IMR-90 (cell line): ENCODE measurements around the gene POU3F3. TPM values are rescaled to one million over a fixed set of nuclear protein-coding genes. Genes with fewer than 3 reads are reported as not detected.

ENCODE experiments used
- ATAC-seq: fragments of 200-7000 bp; cut with Tn5 transposase; 2 replicates; pipeline ENCODE4 v1.9.1; 2020; ENCODE audit warnings: low read depth, mild to moderate bottlenecking, moderate library complexity
- BruUV-seq: library from RNA; stranded (reverse); fragments of 400-500 nt; replicated peaks from 2 replicates; lab custom pipeline; 2021; lab: Mats Ljungman, UMichigan
- CTCF ChIA-PET: fragments of 300-600 bp; formaldehyde crosslinking; extraction: SDS; loops from one replicate; lab custom pipeline; 2021; ENCODE audit warnings: antibody characterized with exemption; lab: Yijun Ruan, JAX
- POLR2A ChIA-PET: fragments of 300-600 bp; sonication (Branson Sonifier 250); formaldehyde crosslinking; loops from one replicate; lab custom pipeline; 2022; ENCODE audit warnings: antibody characterized with exemption; ENCODE audit not compliant: unreplicated experiment; lab: Charles Lee
- DNase-seq: peaks from one replicate; pipeline ENCODE4 v3.0.0; 2013
- H2AFZ ChIP-seq: replicated peaks from 2 replicates; pipeline ENCODE3; 2013; ENCODE audit warnings: low read length, mild to moderate bottlenecking; ENCODE audit not compliant: poor library complexity
- H2AK5ac ChIP-seq: 2 replicates; pipeline ENCODE4 v1.6.1; 2013; ENCODE audit warnings: low read depth, low read length, inconsistent platforms
- H2AK9ac ChIP-seq: replicated peaks from 2 replicates; pipeline ENCODE3; 2013; ENCODE audit warnings: mild to moderate bottlenecking, low read depth, low read length, moderate library complexity; ENCODE audit not compliant: poor library complexity
- H2BK120ac ChIP-seq: 2 replicates; pipeline ENCODE4 v1.6.1; 2013; ENCODE audit warnings: low read depth, low read length, inconsistent platforms
- H2BK15ac ChIP-seq: 3 replicates; pipeline ENCODE4 v1.6.1; 2013; ENCODE audit warnings: low read depth, low read length, inconsistent platforms
- H2BK20ac ChIP-seq: 2 replicates; pipeline ENCODE4 v1.6.1; 2013; ENCODE audit warnings: low read depth, mild to moderate bottlenecking, inconsistent platforms, low read length, moderate library complexity
- H2BK5ac ChIP-seq: 2 replicates; pipeline ENCODE4 v1.6.1; 2013; ENCODE audit warnings: mild to moderate bottlenecking, low read depth, low read length, inconsistent platforms; ENCODE audit not compliant: poor library complexity, severe bottlenecking
- H3K14ac ChIP-seq: replicated peaks from 2 replicates; pipeline ENCODE4 v1.6.1; 2013; ENCODE audit warnings: low read depth, low read length, inconsistent platforms
- H3K18ac ChIP-seq: 2 replicates; pipeline ENCODE4 v1.6.1; 2013; ENCODE audit warnings: low read depth, low read length, control low read depth
- H3K23ac ChIP-seq: 2 replicates; pipeline ENCODE4 v1.6.1; 2013; ENCODE audit warnings: low read depth, low read length, inconsistent platforms
- H3K27ac ChIP-seq: 2 replicates; pipeline ENCODE4 v1.5.1; 2013; ENCODE audit warnings: mild to moderate bottlenecking, control low read depth, low read length; ENCODE audit not compliant: insufficient read depth
- H3K27me3 ChIP-seq: 2 replicates; pipeline ENCODE4 v1.6.1; 2013; ENCODE audit warnings: low read length; ENCODE audit not compliant: control insufficient read depth, insufficient read depth
- H3K36me3 ChIP-seq: 2 replicates; pipeline ENCODE4 v1.6.1; 2013; ENCODE audit warnings: low read length, mixed read lengths; ENCODE audit not compliant: control insufficient read depth, insufficient read depth
- H3K4ac ChIP-seq: 2 replicates; pipeline ENCODE4 v1.6.1; 2013; ENCODE audit warnings: low read depth, low read length, inconsistent platforms
- H3K4me1 ChIP-seq: 2 replicates; pipeline ENCODE4 v1.6.1; 2013; ENCODE audit warnings: low read length, mixed read lengths; ENCODE audit not compliant: control insufficient read depth, insufficient read depth
- H3K4me2 ChIP-seq: 2 replicates; pipeline ENCODE4 v1.6.1; 2013; ENCODE audit warnings: low read depth, mild to moderate bottlenecking, control low read depth, low read length, moderate library complexity
- H3K4me3 ChIP-seq: 2 replicates; pipeline ENCODE4 v1.5.1; 2013; ENCODE audit warnings: low read depth, mild to moderate bottlenecking, control low read depth, low read length, moderate library complexity; ENCODE audit not compliant: insufficient read depth
- H3K56ac ChIP-seq: 2 replicates; pipeline ENCODE4 v1.6.1; 2013; ENCODE audit warnings: low read length, inconsistent platforms; ENCODE audit not compliant: insufficient read depth; ENCODE audit errors: extremely low read depth
- H3K79me1 ChIP-seq, 2 experiments: 2 replicates each; pipeline ENCODE4 v1.6.1; 2013; ENCODE audit warnings: low read length in 2 of 2, inconsistent platforms in 1 of 2, low read depth in 1 of 2
- H3K9ac ChIP-seq: 2 replicates; pipeline ENCODE4 v1.6.1; 2013; ENCODE audit warnings: low read depth, low read length, control low read depth
- H3K9me1 ChIP-seq: 2 replicates; pipeline ENCODE4 v1.6.1; 2013; ENCODE audit warnings: low read length, inconsistent platforms; ENCODE audit not compliant: insufficient read depth
- H3K9me3 ChIP-seq: 2 replicates; pipeline ENCODE4 v1.6.1; 2013; ENCODE audit warnings: low read length; ENCODE audit not compliant: control insufficient read depth, insufficient read depth
- H4K20me1 ChIP-seq: 2 replicates; pipeline ENCODE4 v1.6.1; 2013; ENCODE audit warnings: low read length, inconsistent platforms; ENCODE audit not compliant: insufficient read depth
- H4K5ac ChIP-seq: 2 replicates; pipeline ENCODE4 v1.6.1; 2013; ENCODE audit warnings: mild to moderate bottlenecking, low read depth, low read length, control low read depth
- H4K8ac ChIP-seq, 2 experiments: 2 replicates each; pipeline ENCODE4 v1.6.1; 2013; ENCODE audit warnings: low read depth in 2 of 2, low read length in 2 of 2, control low read depth in 1 of 2, inconsistent platforms in 1 of 2
- H4K91ac ChIP-seq: 2 replicates; pipeline ENCODE4 v1.6.1; 2013; ENCODE audit warnings: low read depth, low read length, inconsistent platforms; ENCODE audit not compliant: insufficient read depth
- BHLHE40 ChIP-seq: fragments of 150-350 bp; IDR thresholded peaks from 2 replicates; pipeline ENCODE4 v1.6.1; 2016; ENCODE audit warnings: mild to moderate bottlenecking, low read depth, low read length
- CHD1 ChIP-seq: IDR thresholded peaks from 2 replicates; pipeline ENCODE4 v1.6.1; 2012; ENCODE audit warnings: low read depth, low read length, improper control_type of control experiment
- MAZ ChIP-seq: IDR thresholded peaks from 2 replicates; pipeline ENCODE4 v1.6.1; 2012; ENCODE audit warnings: low read depth, mild to moderate bottlenecking, low read length, improper control_type of control experiment, moderate library complexity, borderline replicate concordance
- POLR2A ChIP-seq: IDR thresholded peaks from 2 replicates; pipeline ENCODE4 v1.6.1; 2012; ENCODE audit warnings: mild to moderate bottlenecking, low read depth, low read length
- RAD21 ChIP-seq: IDR thresholded peaks from 2 replicates; pipeline ENCODE4 v1.6.1; 2012; ENCODE audit warnings: low read length, improper control_type of control experiment
- RCOR1 ChIP-seq: IDR thresholded peaks from 2 replicates; pipeline ENCODE4 v1.6.1; 2012; ENCODE audit warnings: mild to moderate bottlenecking, low read length, improper control_type of control experiment; ENCODE audit not compliant: insufficient replicate concordance
- SMC3 ChIP-seq: fragments of 150-350 bp; IDR thresholded peaks from 2 replicates; pipeline ENCODE4 v1.6.1; 2016; ENCODE audit warnings: low read depth, mild to moderate bottlenecking, antibody characterized with exemption, low read length, moderate library complexity
- WGBS, 2 experiments: methylation state at CpG; one replicate each; pipeline versions ENCODE4 v1.1.5 to v1.1.7; 2013; ENCODE audit warnings: missing lambda C conversion rate in 2 of 2; ENCODE audit not compliant: insufficient read length in 1 of 2; ENCODE audit errors: extremely low coverage in 2 of 2; 5-methylcytosine and 5-hydroxymethylcytosine counted together
- dilution Hi-C: fragments of 300-500 bp; cut with HindIII; formaldehyde crosslinking; loops from one replicate; pipeline ENCODE4 v1.14.3; 2018; ENCODE audit warnings: low sequenced_read_pairs; ENCODE audit not compliant: unreplicated experiment
- in situ Hi-C: fragments of 300-500 bp; cut with MboI; formaldehyde crosslinking; loops from 3 replicates; pipeline ENCODE4 v1.14.3; 2019; ENCODE audit warnings: low sequenced_read_pairs, inconsistent platforms, mixed read lengths
- intact Hi-C: fragments of 100-400 bp; cut with micrococcal nuclease; formaldehyde crosslinking; loops from 2 replicates; pipeline ENCODE4 v1.10.0; 2022
- polyA plus RNA-seq, 3 experiments: library from polyadenylated mRNA; depleted of rRNA; stranded (reverse); fragments of >200 nt; gene quantifications; 2 replicates each; pipeline ENCODE4 v1.2.3, GENCODE V29; 2012; ENCODE audit warnings: low replicate concordance in 1 of 3
- total RNA-seq: library from RNA; depleted of rRNA; stranded (reverse); fragments of >200 nt; gene quantifications from 2 replicates; pipeline ENCODE4 v1.2.3, GENCODE V29; 2012
- TF ChIP-seq, protein P1 (sequence below): fragments of 150-350 bp; IDR thresholded peaks from 2 replicates; pipeline ENCODE4 v1.6.1; 2016; ENCODE audit warnings: low read depth, mild to moderate bottlenecking, low read length, moderate library complexity, borderline replicate concordance

The POU3F3 gene
- total and polyA plus RNA-seq, 2 of the 4 experiments (the other 2 are of a cell fraction) = not detected

DNA sequence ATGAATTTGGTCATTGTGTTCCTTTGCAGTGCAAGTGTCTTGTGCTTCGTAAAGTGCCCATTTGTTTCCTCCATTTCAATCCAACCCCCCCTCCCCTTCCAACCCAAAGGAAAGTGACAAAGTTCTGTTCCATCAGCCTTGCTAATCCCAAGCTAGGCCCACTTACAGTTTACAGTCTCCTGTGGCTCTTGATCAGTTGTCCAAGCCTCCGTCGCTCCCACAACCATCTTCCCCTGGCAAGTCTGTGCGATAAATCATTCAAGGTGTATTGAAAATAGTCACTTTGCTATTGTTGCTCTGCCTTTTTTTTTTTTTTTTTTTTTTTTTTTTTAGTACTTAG lies 6.5 kb downstream of the POU3F3 start:
- Histone ChIP-seq H3K79me1 (no peaks in the 10 kb centered on the region), H4K8ac (no peak overlapping the region), H4K20me1 (no peaks in the 10 kb centered on the region), H3K4me3 (no peak overlapping the region), H2BK20ac (no peak overlapping the region), H3K4ac (no peak overlapping the region), H3K9ac (no peak overlapping the region), H3K9me3 (peaks cover 5% of the 10 kb centered on the region), H2BK15ac (no peak overlapping the region), H2AFZ (no peak overlapping the region), H3K56ac (no peak overlapping the region), H2BK120ac (no peak overlapping the region), H3K23ac (no peak overlapping the region), H3K18ac (no peak overlapping the region), H3K27ac (no peak overlapping the region), H3K4me1 (no peaks in the 10 kb centered on the region), H2AK5ac (no peak overlapping the region), H3K9me1 (no peaks in the 10 kb centered on the region), H4K5ac (no peak overlapping the region), H4K91ac (no peak overlapping the region), H2AK9ac (no peak overlapping the region), H3K27me3 (peaks cover 63% of the 10 kb centered on the region), H3K14ac (no peak overlapping the region), H2BK5ac (no peak overlapping the region), H3K36me3 (no peaks in the 10 kb centered on the region), H3K4me2 (no peak overlapping the region)
- WGBS, 2 experiments = no CpG with 5 or more reads among the region's 4 CpGs
- BruUV-seq = no TSS peak
- dilution Hi-C loops = no loop called here
- no peak for TF ChIP-seq RCOR1
- no peak for TF ChIP-seq BHLHE40
- no peak for TF ChIP-seq POLR2A
- TF ChIP-seq, protein P1, sequence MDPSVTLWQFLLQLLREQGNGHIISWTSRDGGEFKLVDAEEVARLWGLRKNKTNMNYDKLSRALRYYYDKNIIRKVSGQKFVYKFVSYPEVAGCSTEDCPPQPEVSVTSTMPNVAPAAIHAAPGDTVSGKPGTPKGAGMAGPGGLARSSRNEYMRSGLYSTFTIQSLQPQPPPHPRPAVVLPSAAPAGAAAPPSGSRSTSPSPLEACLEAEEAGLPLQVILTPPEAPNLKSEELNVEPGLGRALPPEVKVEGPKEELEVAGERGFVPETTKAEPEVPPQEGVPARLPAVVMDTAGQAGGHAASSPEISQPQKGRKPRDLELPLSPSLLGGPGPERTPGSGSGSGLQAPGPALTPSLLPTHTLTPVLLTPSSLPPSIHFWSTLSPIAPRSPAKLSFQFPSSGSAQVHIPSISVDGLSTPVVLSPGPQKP = no peak
- no peak for TF ChIP-seq RAD21
- no peak for TF ChIP-seq SMC3
- no peak for TF ChIP-seq CHD1
- no peak for TF ChIP-seq MAZ
- DNase-seq = no peak
- ChIA-PET POLR2A (no interaction called here), CTCF (no interaction called here)
- no peak for ATAC-seq
- in situ Hi-C loops = no loop called here
- intact Hi-C loops = no loop called here
